WTC11 (cell line): Measurements from ENCODE around the gene OBSCN. TPM values are rescaled to one million over a fixed set of nuclear protein-coding genes. Genes with fewer than 3 reads are reported as not detected.

Source experiments
- ATAC-seq: fragments of 200-7000 bp; cut with Tn5 transposase; 2 replicates; pipeline ENCODE4 v1.10.0; 2021; ENCODE audit warnings: mild to moderate bottlenecking, moderate library complexity
- CTCF ChIA-PET: fragments of 300-600 bp; sonication (Branson Sonifier 250); formaldehyde crosslinking; loops from one replicate; lab custom pipeline; 2021; ENCODE audit warnings: antibody characterized with exemption; lab: Charles Lee
- POLR2A ChIA-PET: fragments of 350-600 bp; sonication (Branson Sonifier 250); formaldehyde crosslinking; loops from one replicate; lab custom pipeline; 2021; ENCODE audit warnings: antibody characterized with exemption; lab: Charles Lee
- DNase-seq: peaks from one replicate; pipeline ENCODE4 v3.0.0; 2021; ENCODE audit warnings: low spot score
- H3K27ac Mint-ChIP-seq: 2 replicates; pipeline ENCODE4 v1.8.0; 2021; ENCODE audit warnings: mixed read lengths
- H3K27me3 Mint-ChIP-seq: 2 replicates; pipeline ENCODE4 v1.8.0; 2021; ENCODE audit warnings: low read depth, mild to moderate bottlenecking, moderate library complexity, mixed read lengths
- H3K36me3 Mint-ChIP-seq: 2 replicates; pipeline ENCODE4 v1.8.0; 2021; ENCODE audit warnings: mixed read lengths
- H3K4me1 Mint-ChIP-seq: 2 replicates; pipeline ENCODE4 v1.8.0; 2022; ENCODE audit warnings: mixed read lengths
- H3K4me3 Mint-ChIP-seq: 2 replicates; pipeline ENCODE4 v1.8.0; 2021; ENCODE audit warnings: mild to moderate bottlenecking, moderate library complexity, mixed read lengths
- H3K9me3 Mint-ChIP-seq: 2 replicates; pipeline ENCODE4 v1.8.0; 2021; ENCODE audit warnings: mixed read lengths
- ATF1 ChIP-seq: sonication (generic); formaldehyde crosslinking; IDR thresholded peaks from 2 replicates; pipeline ENCODE4 v1.8.1; 2023; ENCODE audit warnings: mild to moderate bottlenecking, moderate library complexity, missing genetic modification reagents
- CDX4 ChIP-seq: fragments of 250-450 bp; sonication (Bioruptor Pico); IDR thresholded peaks from 2 replicates; pipeline ENCODE4 v1.9.0; 2021; ENCODE audit warnings: moderate library complexity, mild to moderate bottlenecking, inconsistent platforms, borderline replicate concordance
- CREB1 ChIP-seq: sonication (generic); formaldehyde crosslinking; IDR thresholded peaks from 2 replicates; pipeline ENCODE4 v1.8.0; 2023; ENCODE audit warnings: mild to moderate bottlenecking, missing genetic modification reagents
- CREM ChIP-seq: sonication (generic); formaldehyde crosslinking; IDR thresholded peaks from 2 replicates; pipeline ENCODE4 v1.8.1; 2022; ENCODE audit warnings: mild to moderate bottlenecking, missing genetic modification reagents, moderate library complexity
- E2F5 ChIP-seq: sonication (generic); formaldehyde crosslinking; IDR thresholded peaks from 2 replicates; pipeline ENCODE4 v1.8.1; 2022; ENCODE audit warnings: mild to moderate bottlenecking, moderate library complexity, missing genetic modification reagents
- ELF4 ChIP-seq: sonication (generic); formaldehyde crosslinking; IDR thresholded peaks from 2 replicates; pipeline ENCODE4 v1.8.1; 2022; ENCODE audit warnings: low read depth, mild to moderate bottlenecking, moderate library complexity, missing genetic modification reagents
- EMX1 ChIP-seq: fragments of 250-450 bp; sonication (Bioruptor Pico); IDR thresholded peaks from 2 replicates; pipeline ENCODE4 v1.8.0; 2021; ENCODE audit warnings: mild to moderate bottlenecking
- GABPB1 ChIP-seq: sonication (generic); formaldehyde crosslinking; IDR thresholded peaks from 2 replicates; pipeline ENCODE4 v1.8.1; 2023; ENCODE audit warnings: mild to moderate bottlenecking, missing genetic modification reagents
- HMGA2 ChIP-seq: fragments of 250-450 bp; sonication (Bioruptor Pico); IDR thresholded peaks from 2 replicates; pipeline ENCODE4 v1.4.0; 2021; ENCODE audit warnings: mild to moderate bottlenecking, moderate library complexity
- KAT7 ChIP-seq: sonication (generic); formaldehyde crosslinking; IDR thresholded peaks from 2 replicates; pipeline ENCODE4 v1.8.1; 2023; ENCODE audit warnings: missing genetic modification reagents, mild to moderate bottlenecking, borderline replicate concordance
- NFYB ChIP-seq: sonication (generic); formaldehyde crosslinking; conservative IDR thresholded peaks from 2 replicates; pipeline ENCODE4 v1.8.0; 2022; ENCODE audit warnings: low read depth, missing genetic modification reagents
- NR3C1 ChIP-seq: sonication (generic); formaldehyde crosslinking; conservative IDR thresholded peaks from 2 replicates; pipeline ENCODE4 v1.8.1; 2023; ENCODE audit warnings: low read depth, mild to moderate bottlenecking, missing genetic modification reagents
- SMAD4 ChIP-seq: sonication (generic); formaldehyde crosslinking; IDR thresholded peaks from 2 replicates; pipeline ENCODE4 v1.8.0; 2022; ENCODE audit warnings: mild to moderate bottlenecking, missing genetic modification reagents
- SOX15 ChIP-seq: fragments of 250-450 bp; sonication (Bioruptor Pico); IDR thresholded peaks from 2 replicates; pipeline ENCODE4 v1.9.0; 2021; ENCODE audit warnings: mild to moderate bottlenecking
- TCF7 ChIP-seq: sonication (generic); formaldehyde crosslinking; IDR thresholded peaks from 2 replicates; pipeline ENCODE4 v1.8.0; 2022; ENCODE audit warnings: mild to moderate bottlenecking, low read depth, missing genetic modification reagents, moderate library complexity
- TP53 ChIP-seq: sonication (generic); formaldehyde crosslinking; IDR thresholded peaks from 2 replicates; pipeline ENCODE4 v1.8.1; 2023; ENCODE audit warnings: mild to moderate bottlenecking, missing genetic modification reagents
- ZBTB21 ChIP-seq: sonication (generic); formaldehyde crosslinking; IDR thresholded peaks from 2 replicates; pipeline ENCODE4 v1.8.1; 2023; ENCODE audit warnings: mild to moderate bottlenecking, missing genetic modification reagents, borderline replicate concordance
- ZNF138 ChIP-seq: sonication (generic); formaldehyde crosslinking; conservative IDR thresholded peaks from 2 replicates; pipeline ENCODE4 v1.8.1; 2022; ENCODE audit warnings: mild to moderate bottlenecking, moderate library complexity, missing genetic modification reagents
- ZNF219 ChIP-seq: sonication (generic); formaldehyde crosslinking; IDR thresholded peaks from 2 replicates; pipeline ENCODE4 v1.8.0; 2023; ENCODE audit warnings: missing genetic modification reagents, mild to moderate bottlenecking, borderline replicate concordance
- ZNF416 ChIP-seq: fragments of 250-450 bp; sonication (Bioruptor Pico); IDR thresholded peaks from 2 replicates; pipeline ENCODE4 v1.9.0; 2021; ENCODE audit warnings: mild to moderate bottlenecking, inconsistent platforms
- ZNF671 ChIP-seq: fragments of 250-450 bp; sonication (Bioruptor Pico); IDR thresholded peaks from 2 replicates; pipeline ENCODE4 v1.8.0; 2021; ENCODE audit warnings: mild to moderate bottlenecking
- total RNA-seq: library from RNA; stranded (reverse); gene quantifications from 3 replicates; pipeline ENCODE4 v1.2.3, GENCODE V29; 2021
- TF ChIP-seq, protein P1 (sequence below): sonication (generic); formaldehyde crosslinking; IDR thresholded peaks from 2 replicates; pipeline ENCODE4 v1.8.1; 2022; ENCODE audit warnings: low read depth, missing genetic modification reagents, borderline replicate concordance
- TF ChIP-seq, protein P2 (sequence below): fragments of 250-450 bp; sonication (Bioruptor Pico); IDR thresholded peaks from 2 replicates; pipeline ENCODE4 v1.9.0; 2021; ENCODE audit warnings: mild to moderate bottlenecking
- TF ChIP-seq, protein P3 (sequence below): sonication (generic); formaldehyde crosslinking; conservative IDR thresholded peaks from 2 replicates; pipeline ENCODE4 v1.8.1; 2022; ENCODE audit warnings: mild to moderate bottlenecking, missing genetic modification reagents
- TF ChIP-seq, protein P4 (sequence below): sonication (generic); formaldehyde crosslinking; IDR thresholded peaks from 2 replicates; pipeline ENCODE4 v1.8.1; 2023; ENCODE audit warnings: mild to moderate bottlenecking, missing genetic modification reagents, moderate library complexity
- TF ChIP-seq, protein P5 (sequence below): fragments of 250-450 bp; sonication (Bioruptor Pico); conservative IDR thresholded peaks from 2 replicates; pipeline ENCODE4 v1.9.0; 2021; ENCODE audit warnings: mild to moderate bottlenecking

The OBSCN gene
- total RNA-seq, 1 experiment from 2014 or later, result 38.8 TPM

GRCh38 chr1:228343191-228343661 is 135.4 kb downstream of the OBSCN start:
- H3K36me3 Mint-ChIP-seq, result peaks cover 19% of the 10 kb centered on the region
- no peaks in the 10 kb centered on the region for H3K27me3 Mint-ChIP-seq
- ChIA-PET CTCF (interaction anchor here (0.8 kb wide), 1 partner anchor 64 kb away, joined by 4 read pairs; the partner anchor contains the start of gene TRIM11), POLR2A (no interaction called here)
- no peak overlapping the region for H3K4me3 Mint-ChIP-seq
- peaks cover 12% of the 10 kb centered on the region for H3K9me3 Mint-ChIP-seq
- no peaks in the 10 kb centered on the region for H3K4me1 Mint-ChIP-seq
- ATAC-seq, result no peak
- DNase-seq, result no peak
- TF ChIP-seq ZNF219 (no peak), ZBTB21 (CRISPR knock-in tag) (no peak), ZNF138 (CRISPR knock-in tag) (no peak), CDX4 (CRISPR knock-in tag) (no peak), ZNF671 (CRISPR knock-in tag) (no peak), CREM (no peak), TP53 (CRISPR knock-in tag) (no peak), E2F5 (CRISPR knock-in tag) (no peak), CREB1 (CRISPR knock-in tag) (no peak)
- TF ChIP-seq, protein P1, sequence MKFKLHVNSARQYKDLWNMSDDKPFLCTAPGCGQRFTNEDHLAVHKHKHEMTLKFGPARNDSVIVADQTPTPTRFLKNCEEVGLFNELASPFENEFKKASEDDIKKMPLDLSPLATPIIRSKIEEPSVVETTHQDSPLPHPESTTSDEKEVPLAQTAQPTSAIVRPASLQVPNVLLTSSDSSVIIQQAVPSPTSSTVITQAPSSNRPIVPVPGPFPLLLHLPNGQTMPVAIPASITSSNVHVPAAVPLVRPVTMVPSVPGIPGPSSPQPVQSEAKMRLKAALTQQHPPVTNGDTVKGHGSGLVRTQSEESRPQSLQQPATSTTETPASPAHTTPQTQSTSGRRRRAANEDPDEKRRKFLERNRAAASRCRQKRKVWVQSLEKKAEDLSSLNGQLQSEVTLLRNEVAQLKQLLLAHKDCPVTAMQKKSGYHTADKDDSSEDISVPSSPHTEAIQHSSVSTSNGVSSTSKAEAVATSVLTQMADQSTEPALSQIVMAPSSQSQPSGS (CRISPR knock-in tag), result no peak
- TF ChIP-seq, protein P2, sequence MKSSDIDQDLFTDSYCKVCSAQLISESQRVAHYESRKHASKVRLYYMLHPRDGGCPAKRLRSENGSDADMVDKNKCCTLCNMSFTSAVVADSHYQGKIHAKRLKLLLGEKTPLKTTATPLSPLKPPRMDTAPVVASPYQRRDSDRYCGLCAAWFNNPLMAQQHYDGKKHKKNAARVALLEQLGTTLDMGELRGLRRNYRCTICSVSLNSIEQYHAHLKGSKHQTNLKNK, result no peak
- no peak overlapping the region for H3K27ac Mint-ChIP-seq

DNA sequence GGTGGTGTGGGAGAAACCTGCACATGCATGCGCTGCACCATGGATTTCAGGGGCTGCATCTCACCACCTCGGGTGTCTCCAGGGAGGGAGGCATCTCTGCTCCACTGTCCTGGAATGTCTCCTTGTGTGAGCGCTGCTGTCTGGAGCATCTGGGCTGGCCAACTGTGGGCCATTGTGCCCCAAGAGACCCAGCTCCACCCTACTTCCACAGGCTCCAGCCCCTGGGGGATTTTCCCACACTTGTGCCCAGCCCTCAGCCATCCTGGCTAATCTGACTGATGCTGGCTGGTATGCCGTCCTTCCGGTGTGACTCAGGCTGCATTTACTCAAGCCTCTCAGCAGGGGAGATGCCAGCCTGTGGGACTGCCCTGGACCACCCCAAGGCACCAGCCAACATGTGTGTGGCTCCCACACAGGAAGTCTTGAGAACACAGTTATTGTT is 136.8 kb downstream of the OBSCN start:
- TF ChIP-seq ZNF416 (no peak), NFYB (CRISPR knock-in tag) (no peak), EMX1 (CRISPR knock-in tag) (no peak), ZNF138 (CRISPR knock-in tag) (no peak), HMGA2 (CRISPR knock-in tag) (no peak)
- TF ChIP-seq, protein P3, sequence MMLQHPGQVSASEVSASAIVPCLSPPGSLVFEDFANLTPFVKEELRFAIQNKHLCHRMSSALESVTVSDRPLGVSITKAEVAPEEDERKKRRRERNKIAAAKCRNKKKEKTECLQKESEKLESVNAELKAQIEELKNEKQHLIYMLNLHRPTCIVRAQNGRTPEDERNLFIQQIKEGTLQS (CRISPR knock-in tag), result no peak
- H3K27ac Mint-ChIP-seq, result no peak overlapping the region
- no peaks in the 10 kb centered on the region for H3K4me1 Mint-ChIP-seq
- no peaks in the 10 kb centered on the region for H3K27me3 Mint-ChIP-seq
- no peak overlapping the region for H3K4me3 Mint-ChIP-seq
- DNase-seq, result no peak
- peaks cover 12% of the 10 kb centered on the region for H3K36me3 Mint-ChIP-seq
- POLR2A ChIA-PET, result no interaction called here
- peaks cover 12% of the 10 kb centered on the region for H3K9me3 Mint-ChIP-seq
- no peak for ATAC-seq
- CTCF ChIA-PET, result no interaction called here

- Mint-ChIP-seq H3K4me1 (no peaks in the 10 kb centered on the region), H3K4me3 (no peak overlapping the region), H3K27ac (no peak overlapping the region), H3K36me3 (peaks cover 11% of the 10 kb centered on the region), H3K9me3 (peaks cover 12% of the 10 kb centered on the region), H3K27me3 (no peaks in the 10 kb centered on the region)
- DNase-seq (peak; percentile 8), ATAC-seq (no peak)
- CTCF ChIA-PET, result no interaction called here
- POLR2A ChIA-PET, result no interaction called here
- TF ChIP-seq, protein P4, sequence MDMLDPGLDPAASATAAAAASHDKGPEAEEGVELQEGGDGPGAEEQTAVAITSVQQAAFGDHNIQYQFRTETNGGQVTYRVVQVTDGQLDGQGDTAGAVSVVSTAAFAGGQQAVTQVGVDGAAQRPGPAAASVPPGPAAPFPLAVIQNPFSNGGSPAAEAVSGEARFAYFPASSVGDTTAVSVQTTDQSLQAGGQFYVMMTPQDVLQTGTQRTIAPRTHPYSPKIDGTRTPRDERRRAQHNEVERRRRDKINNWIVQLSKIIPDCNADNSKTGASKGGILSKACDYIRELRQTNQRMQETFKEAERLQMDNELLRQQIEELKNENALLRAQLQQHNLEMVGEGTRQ, result no peak
- TF ChIP-seq NR3C1 (CRISPR knock-in tag) (no peak), ZNF416 (no peak), KAT7 (CRISPR knock-in tag) (no peak), ELF4 (CRISPR knock-in tag) (no peak), ZNF671 (CRISPR knock-in tag) (no peak), EMX1 (CRISPR knock-in tag) (no peak), GABPB1 (CRISPR knock-in tag) (no peak), TCF7 (CRISPR knock-in tag) (no peak), ATF1 (CRISPR knock-in tag) (no peak), SOX15 (CRISPR knock-in tag) (no peak), SMAD4 (CRISPR knock-in tag) (no peak)
- TF ChIP-seq, protein P5, sequence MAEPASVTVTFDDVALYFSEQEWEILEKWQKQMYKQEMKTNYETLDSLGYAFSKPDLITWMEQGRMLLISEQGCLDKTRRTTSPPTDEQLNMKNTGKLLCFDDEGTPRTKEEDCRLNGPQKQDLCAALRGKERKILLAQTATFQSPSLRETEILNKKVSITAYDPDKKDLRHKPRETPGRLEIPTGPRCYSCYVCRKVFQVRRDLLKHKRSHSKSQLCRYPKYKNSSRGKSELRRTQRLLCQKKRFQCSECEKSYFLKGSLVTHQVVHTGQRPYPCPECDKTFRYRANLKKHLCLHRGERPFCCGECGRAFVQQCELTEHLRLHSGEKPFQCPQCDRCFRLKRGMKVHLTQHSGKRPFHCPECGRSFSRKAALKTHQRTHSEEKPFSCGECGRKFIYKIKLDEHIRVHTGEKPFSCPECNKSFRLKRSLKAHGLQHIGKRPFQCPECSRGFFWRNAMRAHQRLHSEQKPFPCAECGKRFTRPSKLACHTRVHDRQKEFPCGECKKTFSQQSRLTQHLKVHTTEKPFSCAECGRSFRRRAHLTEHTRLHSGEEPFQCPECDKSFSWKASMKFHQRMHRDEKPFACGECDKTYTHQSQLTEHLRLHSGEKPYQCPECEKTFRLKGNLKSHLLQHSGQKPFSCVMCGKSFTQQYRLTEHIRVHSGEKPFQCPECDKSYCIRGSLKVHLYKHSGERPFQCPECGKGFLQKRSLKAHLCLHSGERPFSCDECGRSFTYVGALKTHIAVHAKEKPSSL (CRISPR knock-in tag), result no peak
Observed at GRCh38 chr1:228345201-228345930, 137.5 kb downstream of the OBSCN start.
